RCC 7860 (cell line): Measurements from ENCODE around the gene KRTAP21-2.
"Not testable (repeated sequence)": the region's sequence is repeated elsewhere in the genome, so short reads cannot be mapped to it uniquely, and the experiment has no call there.

Experiments
- DNase-seq: peaks from one replicate; pipeline ENCODE4 v3.0.0-alpha.2; 2015; ENCODE audit warnings: low spot score
- FAIRE-seq: peaks from 2 replicates; lab custom pipeline; 2012; peaks lifted over from hg19 to GRCh38; lab: Jason Lieb, UNC

KRTAP21-2 gene

GRCh38 chr21:30747159-30747558 lies at the start of gene KRTAP21-2:
Gene KRTAP21-2 (minus strand): TSS chr21:30747259. CDS start chr21:30747202, 57 bp downstream.
- DNase-seq, result no peak
- FAIRE-seq, result no peak

GRCh38 chr21:30793581-30794314 lies 46.7 kb upstream of the KRTAP21-2 start:
- no peak for DNase-seq
- no peak for FAIRE-seq

- FAIRE-seq (no peak), DNase-seq (no peak)
Measured at GRCh38 chr21:30779249-30779648, 32.2 kb upstream of the KRTAP21-2 start.

GRCh38 chr21:30769724-30770431 lies 22.8 kb upstream of the KRTAP21-2 start:
- FAIRE-seq, result no peak

GRCh38 chr21:30760776-30761175 lies 13.7 kb upstream of the KRTAP21-2 start:
- DNase-seq, result no peak
- FAIRE-seq, result no peak

More at GRCh38 chr21:30769724-30770431, 22.8 kb upstream of the KRTAP21-2 start:
- DNase-seq, result no peak

- FAIRE-seq, result no peak
Measured at GRCh38 chr21:30758306-30758705, 11.2 kb upstream of the KRTAP21-2 start.

GRCh38 chr21:30755328-30755727 lies 8.3 kb upstream of the KRTAP21-2 start, which contains the start of gene KRTAP21-1:
Gene KRTAP21-1 (minus strand): TSS chr21:30755428. CDS start chr21:30755378, 50 bp downstream.
- not testable (repeated sequence) for DNase-seq, FAIRE-seq

More at GRCh38 chr21:30758306-30758705, 11.2 kb upstream of the KRTAP21-2 start:
- no peak for DNase-seq

- no peak for FAIRE-seq
- DNase-seq, result no peak
Measured at GRCh38 chr21:30740462-30740861, 6.6 kb downstream of the KRTAP21-2 start.

GRCh38 chr21:30733026-30733425 lies 14.0 kb downstream of the KRTAP21-2 start:
- no peak for DNase-seq

GRCh38 chr21:30726726-30727125 lies 20.3 kb downstream of the KRTAP21-2 start:
- FAIRE-seq (no peak), DNase-seq (no peak)

More at GRCh38 chr21:30733026-30733425, 14.0 kb downstream of the KRTAP21-2 start:
- FAIRE-seq, result peak; percentile 7

GRCh38 chr21:30719401-30719800 lies 27.7 kb downstream of the KRTAP21-2 start:
- DNase-seq (no peak), FAIRE-seq (peak; percentile 37)

- FAIRE-seq (peak; percentile 91), DNase-seq (peak; percentile 72)
Measured at GRCh38 chr21:30718239-30718909, 28.7 kb downstream of the KRTAP21-2 start, which contains the start of gene KRTAP21-3. Gene KRTAP21-3 (minus strand): TSS chr21:30718777. CDS start chr21:30718759, 18 bp downstream.

GRCh38 chr21:30717105-30717504 lies 30.0 kb downstream of the KRTAP21-2 start:
- FAIRE-seq (no peak), DNase-seq (no peak)

- FAIRE-seq, result no peak
Measured at GRCh38 chr21:30714946-30715345, 32.1 kb downstream of the KRTAP21-2 start.

GRCh38 chr21:30714456-30714855 lies 32.6 kb downstream of the KRTAP21-2 start:
- DNase-seq (no peak), FAIRE-seq (no peak)

More at GRCh38 chr21:30714946-30715345, 32.1 kb downstream of the KRTAP21-2 start:
- DNase-seq, result no peak

GRCh38 chr21:30713766-30714165 lies 33.3 kb downstream of the KRTAP21-2 start:
- FAIRE-seq (no peak), DNase-seq (peak; percentile 10)

GRCh38 chr21:30710499-30710898 lies 36.6 kb downstream of the KRTAP21-2 start:
- no peak for FAIRE-seq
- DNase-seq, result peak; percentile 48

GRCh38 chr21:30707409-30707808 lies 39.6 kb downstream of the KRTAP21-2 start:
- DNase-seq (no peak), FAIRE-seq (no peak)
